GM20000 (cell line): ENCODE data around the gene MAD1L1.

Source experiments
- DNase-seq: peaks from one replicate; pipeline ENCODE4 v3.0.0; 2012; ENCODE audit warnings: low spot score
- TF ChIP-seq, protein P1 (sequence below): IDR thresholded peaks from 2 replicates; pipeline ENCODE4 v1.5.1; 2012; ENCODE audit warnings: mild to moderate bottlenecking, control low read depth; ENCODE audit errors: extremely low read depth, missing control alignments

Gene MAD1L1

DNA sequence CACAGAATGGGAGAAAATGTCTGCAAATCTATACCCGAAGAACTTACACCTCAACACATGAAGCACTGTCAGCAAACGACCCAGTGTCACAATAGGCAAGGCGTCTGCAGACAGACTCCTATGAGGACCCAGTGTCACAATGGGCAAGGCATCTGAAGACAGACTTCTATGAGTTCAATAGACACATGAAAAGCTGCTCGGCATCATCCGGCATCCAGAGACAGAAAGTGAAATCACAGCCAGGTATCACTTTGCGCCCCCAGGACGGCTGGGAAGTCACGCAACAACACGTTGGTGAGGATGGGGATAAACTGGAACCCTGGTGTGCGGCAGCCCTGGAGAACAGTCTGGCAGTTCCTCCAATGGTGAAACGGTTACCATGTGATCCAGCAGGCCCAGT, 289.4 kb downstream of the MAD1L1 start:
- TF ChIP-seq, protein P1, sequence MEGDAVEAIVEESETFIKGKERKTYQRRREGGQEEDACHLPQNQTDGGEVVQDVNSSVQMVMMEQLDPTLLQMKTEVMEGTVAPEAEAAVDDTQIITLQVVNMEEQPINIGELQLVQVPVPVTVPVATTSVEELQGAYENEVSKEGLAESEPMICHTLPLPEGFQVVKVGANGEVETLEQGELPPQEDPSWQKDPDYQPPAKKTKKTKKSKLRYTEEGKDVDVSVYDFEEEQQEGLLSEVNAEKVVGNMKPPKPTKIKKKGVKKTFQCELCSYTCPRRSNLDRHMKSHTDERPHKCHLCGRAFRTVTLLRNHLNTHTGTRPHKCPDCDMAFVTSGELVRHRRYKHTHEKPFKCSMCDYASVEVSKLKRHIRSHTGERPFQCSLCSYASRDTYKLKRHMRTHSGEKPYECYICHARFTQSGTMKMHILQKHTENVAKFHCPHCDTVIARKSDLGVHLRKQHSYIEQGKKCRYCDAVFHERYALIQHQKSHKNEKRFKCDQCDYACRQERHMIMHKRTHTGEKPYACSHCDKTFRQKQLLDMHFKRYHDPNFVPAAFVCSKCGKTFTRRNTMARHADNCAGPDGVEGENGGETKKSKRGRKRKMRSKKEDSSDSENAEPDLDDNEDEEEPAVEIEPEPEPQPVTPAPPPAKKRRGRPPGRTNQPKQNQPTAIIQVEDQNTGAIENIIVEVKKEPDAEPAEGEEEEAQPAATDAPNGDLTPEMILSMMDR: no peak
- DNase-seq: no peak

DNA sequence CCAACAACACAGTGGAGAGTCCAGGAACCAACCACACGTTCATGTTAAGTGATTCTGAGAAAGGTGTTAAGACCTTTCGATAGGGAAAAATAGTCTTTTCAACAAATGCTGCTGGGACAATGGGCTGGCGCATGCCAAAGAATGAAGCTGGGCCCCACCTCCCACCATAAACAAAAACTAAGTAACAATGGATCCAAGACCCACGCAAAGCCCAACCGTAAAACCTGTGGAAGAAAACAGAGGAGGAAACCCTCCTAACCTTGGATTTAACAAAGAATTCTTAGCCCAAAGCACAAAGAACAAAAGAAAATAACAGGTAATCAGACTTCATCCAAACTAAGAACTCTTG, 289.8 kb downstream of the MAD1L1 start:
- DNase-seq: no peak
- TF ChIP-seq, protein P1: no peak

DNA sequence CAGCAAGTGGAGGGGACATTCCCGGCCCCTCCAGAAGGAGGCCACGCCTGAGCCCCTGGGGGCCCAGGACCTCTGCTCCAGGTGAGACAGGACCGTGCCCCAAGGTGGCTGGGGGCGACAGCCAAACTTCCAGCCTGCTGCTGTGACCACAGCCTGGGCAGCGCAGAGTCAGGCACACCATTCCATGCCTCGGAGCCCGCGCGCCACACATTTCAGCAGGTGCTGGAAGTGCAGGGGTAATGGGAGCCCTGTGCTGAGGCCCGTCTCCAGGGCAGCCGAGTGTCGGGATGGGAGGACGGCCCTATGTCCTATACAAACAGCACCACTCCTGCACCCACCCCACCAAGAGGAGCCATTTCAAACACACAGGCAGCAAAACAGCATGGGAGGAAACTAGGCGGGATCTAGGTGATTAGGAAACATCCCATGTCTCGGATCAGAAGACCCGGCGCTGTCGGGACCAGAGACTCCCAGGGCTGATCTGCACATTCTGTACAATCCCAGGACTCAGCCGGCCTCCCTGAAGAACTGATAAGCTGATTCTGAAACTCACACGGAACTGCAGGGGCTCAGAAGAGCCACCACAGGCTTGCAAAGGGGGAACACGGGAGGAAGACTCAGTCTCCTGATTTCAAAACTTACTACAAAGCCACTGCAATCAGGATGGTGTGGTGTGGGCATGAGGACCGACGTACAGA, 290.4 kb downstream of the MAD1L1 start:
- DNase-seq: no peak
- TF ChIP-seq, protein P1: no peak

DNA sequence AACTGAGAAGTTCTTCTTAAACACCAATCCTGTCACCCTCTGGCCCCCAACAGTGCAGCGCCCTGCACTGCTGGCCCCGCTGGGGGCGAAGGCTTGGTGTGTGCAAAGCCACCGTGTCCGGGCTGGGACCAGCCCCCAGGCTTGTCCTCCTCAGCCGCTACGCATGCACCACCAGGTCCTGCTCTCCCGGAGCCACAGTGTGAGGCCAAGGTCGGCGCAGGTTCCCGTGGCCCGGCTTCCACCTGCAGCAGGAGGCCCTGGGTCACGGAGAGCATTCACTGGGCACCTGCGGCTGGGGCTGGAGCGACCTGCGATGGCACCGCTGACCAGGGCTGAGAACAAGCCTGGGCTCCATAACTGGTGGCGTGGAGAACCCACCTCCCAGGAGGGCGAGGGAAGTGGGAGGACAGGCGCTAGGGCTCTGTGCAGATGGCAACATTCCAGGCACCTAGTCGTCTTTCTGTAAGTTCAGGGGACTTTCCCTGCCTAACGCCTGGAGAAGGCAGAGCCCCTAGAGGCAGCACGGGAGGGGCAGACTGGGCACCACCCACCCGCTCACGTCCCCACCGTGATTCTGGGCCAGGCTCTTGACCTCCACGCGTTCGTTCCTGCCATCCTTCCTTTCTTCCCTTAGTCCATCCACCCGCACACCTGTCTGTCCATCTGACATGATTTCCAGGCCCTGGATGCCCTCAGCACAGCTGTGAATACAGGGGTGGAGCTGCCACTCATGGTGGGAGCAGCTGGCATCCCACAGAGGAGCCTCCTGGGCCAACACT, 291.1 kb downstream of the MAD1L1 start:
- TF ChIP-seq, protein P1: no peak
- DNase-seq: no peak

GRCh38 chr7:1940863-1941262, 291.9 kb downstream of the MAD1L1 start:
- no peak for DNase-seq

DNA sequence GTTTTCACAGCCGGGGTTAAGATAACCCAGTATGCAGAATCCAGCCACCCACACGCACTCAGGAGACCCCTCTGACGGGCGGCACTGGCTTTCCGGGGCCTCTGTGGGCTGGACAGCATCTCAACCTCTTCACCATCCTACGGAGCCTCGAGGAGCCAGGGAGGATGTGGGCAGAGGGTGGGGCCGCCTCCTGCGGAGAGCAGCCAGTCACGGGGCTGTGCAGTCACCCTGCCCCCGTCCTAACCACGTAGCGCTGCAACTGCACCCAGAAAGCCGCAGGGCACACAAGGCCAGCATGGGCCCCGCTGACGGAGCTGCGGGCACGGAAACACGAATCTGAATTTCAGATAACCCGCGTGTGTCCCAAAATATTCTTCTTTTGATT, 292.4 kb downstream of the MAD1L1 start:
- TF ChIP-seq, protein P1: no peak
- DNase-seq: peak; percentile 95

More at GRCh38 chr7:1940863-1941262, 291.9 kb downstream of the MAD1L1 start:
- TF ChIP-seq, protein P1: no peak
